HEK293 (cell line): ENCODE results near the gene CNST.

Source experiments
- CTCF ChIA-PET: fragments of 350-600 bp; formaldehyde crosslinking; extraction: SDS; loops from one replicate; lab custom pipeline; 2021; ENCODE audit warnings: antibody characterized with exemption; lab: Yijun Ruan, JAX
- POLR2A ChIA-PET: fragments of 300-600 bp; formaldehyde crosslinking; extraction: SDS; loops from one replicate; lab custom pipeline; 2020; ENCODE audit warnings: antibody characterized with exemption, inconsistent platforms; lab: Yijun Ruan, JAX
- H3K27ac ChIP-seq: fragments of 200-500 bp; sonication (Bioruptor generic); 2 replicates; pipeline ENCODE4 v1.5.1; 2014; ENCODE audit warnings: low read depth, low read length, control low read depth, inconsistent platforms; ENCODE audit errors: extremely low read depth
- H3K36me3 ChIP-seq, 2 experiments: fragments of 200-500 bp in 1 of 2; sonication (Bioruptor generic) in 1 of 2; 1 replicate in 1 of 2; 2 replicates in 1 of 2; pipeline ENCODE4 v1.5.1; 2014 to 2017; ENCODE audit warnings: inconsistent platforms in 2 of 2, low read length in 2 of 2; ENCODE audit not compliant: control insufficient read depth in 2 of 2, insufficient read depth in 1 of 2
- H3K4me1 ChIP-seq: fragments of 200-500 bp; sonication (Bioruptor generic); 2 replicates; pipeline ENCODE4 v1.5.1; 2014; ENCODE audit warnings: mild to moderate bottlenecking, low read length, inconsistent platforms; ENCODE audit not compliant: control insufficient read depth, insufficient read depth
- H3K4me3 ChIP-seq: 2 replicates; pipeline ENCODE4 v1.5.1; 2011; ENCODE audit warnings: low read depth, mild to moderate bottlenecking, control low read depth, low read length, moderate library complexity
- H3K9me3 ChIP-seq: fragments of 200-500 bp; sonication (Bioruptor generic); 2 replicates; pipeline ENCODE4 v1.5.1; 2014; ENCODE audit warnings: low read depth, low read length, inconsistent platforms; ENCODE audit not compliant: control insufficient read depth, insufficient read depth
- MZF1 ChIP-seq: fragments of 450-650 bp; formaldehyde crosslinking; IDR thresholded peaks from 2 replicates; pipeline ENCODE4 v1.5.1; 2017; ENCODE audit warnings: missing biosample characterization, missing genetic modification characterization, borderline replicate concordance
- SALL2 ChIP-seq: fragments of 450-650 bp; formaldehyde crosslinking; IDR thresholded peaks from 2 replicates; pipeline ENCODE4 v1.5.0; 2017; ENCODE audit warnings: missing biosample characterization, mild to moderate bottlenecking, missing genetic modification characterization, borderline replicate concordance
- YY1 ChIP-seq: fragments of 450-650 bp; formaldehyde crosslinking; IDR thresholded peaks from 2 replicates; pipeline ENCODE4 v1.5.1; 2018; ENCODE audit warnings: missing biosample characterization, missing genetic modification characterization
- ZNF114 ChIP-seq: fragments of 450-650 bp; formaldehyde crosslinking; IDR thresholded peaks from 2 replicates; pipeline ENCODE4 v1.5.0; 2017; ENCODE audit warnings: missing biosample characterization, missing genetic modification characterization
- ZNF184 ChIP-seq: fragments of 450-650 bp; IDR thresholded peaks from 2 replicates; pipeline ENCODE4 v1.5.1; 2018; ENCODE audit warnings: missing biosample characterization, mild to moderate bottlenecking, missing genetic modification characterization
- ZNF23 ChIP-seq: fragments of 450-650 bp; formaldehyde crosslinking; IDR thresholded peaks from 2 replicates; pipeline ENCODE4 v1.5.1; 2016; ENCODE audit warnings: missing biosample characterization, missing genetic modification characterization, borderline replicate concordance
- ZNF274 ChIP-seq, 2 experiments: fragments of 200-500 bp in 1 of 2; fragments of 450-650 bp in 1 of 2; sonication (Bioruptor generic) in 1 of 2; formaldehyde crosslinking in 1 of 2; IDR thresholded peaks; 2 replicates each; pipeline versions ENCODE4 v1.5.1 to v1.6.1; 2014 to 2016; ENCODE audit warnings: borderline replicate concordance in 1 of 2, inconsistent platforms in 1 of 2, low read length in 1 of 2, missing biosample characterization in 1 of 2, missing genetic modification characterization in 1 of 2
- ZNF324 ChIP-seq: fragments of 450-650 bp; formaldehyde crosslinking; IDR thresholded peaks from 2 replicates; pipeline ENCODE4 v1.5.1; 2016; ENCODE audit warnings: missing biosample characterization, missing genetic modification characterization
- ZNF423 ChIP-seq: fragments of 450-650 bp; formaldehyde crosslinking; IDR thresholded peaks from 2 replicates; pipeline ENCODE4 v1.5.1; 2016; ENCODE audit warnings: missing biosample characterization, missing genetic modification characterization
- ZNF510 ChIP-seq: fragments of 450-650 bp; formaldehyde crosslinking; IDR thresholded peaks from 2 replicates; pipeline ENCODE4 v1.5.1; 2018; ENCODE audit warnings: mild to moderate bottlenecking, missing genetic modification characterization, missing biosample characterization; ENCODE audit not compliant: insufficient replicate concordance
- ZNF76 ChIP-seq: fragments of 450-650 bp; formaldehyde crosslinking; IDR thresholded peaks from 2 replicates; pipeline ENCODE4; 2016; ENCODE audit warnings: low read depth, missing biosample characterization, missing genetic modification characterization, borderline replicate concordance
- ZNF785 ChIP-seq: fragments of 450-650 bp; formaldehyde crosslinking; IDR thresholded peaks from 2 replicates; pipeline ENCODE4 v1.5.1; 2016; ENCODE audit warnings: missing biosample characterization, missing genetic modification characterization
- ZXDB ChIP-seq: fragments of 450-650 bp; formaldehyde crosslinking; IDR thresholded peaks from 2 replicates; pipeline ENCODE4 v1.5.1; 2016; ENCODE audit warnings: missing biosample characterization, missing genetic modification characterization
- TF ChIP-seq, protein P1 (sequence below): fragments of 450-650 bp; IDR thresholded peaks from 2 replicates; pipeline ENCODE4 v1.5.1; 2018; ENCODE audit warnings: missing biosample characterization, missing genetic modification characterization
- TF ChIP-seq, protein P2 (sequence below): fragments of 450-650 bp; formaldehyde crosslinking; IDR thresholded peaks from 2 replicates; pipeline ENCODE4 v1.5.1; 2017; ENCODE audit warnings: missing biosample characterization, missing genetic modification characterization
- TF ChIP-seq, protein P3 (sequence below): fragments of 450-650 bp; formaldehyde crosslinking; IDR thresholded peaks from 2 replicates; pipeline ENCODE4 v1.5.1; 2017; ENCODE audit warnings: missing biosample characterization, missing genetic modification characterization
- TF ChIP-seq, protein P4 (sequence below): fragments of 450-650 bp; formaldehyde crosslinking; IDR thresholded peaks from 2 replicates; pipeline ENCODE4 v1.5.1; 2016; ENCODE audit warnings: missing biosample characterization, missing genetic modification characterization
- TF ChIP-seq, protein P5 (sequence below): fragments of 450-650 bp; formaldehyde crosslinking; IDR thresholded peaks from 2 replicates; pipeline ENCODE4 v1.5.1; 2016; ENCODE audit warnings: missing biosample characterization, missing genetic modification characterization

The CNST gene

DNA sequence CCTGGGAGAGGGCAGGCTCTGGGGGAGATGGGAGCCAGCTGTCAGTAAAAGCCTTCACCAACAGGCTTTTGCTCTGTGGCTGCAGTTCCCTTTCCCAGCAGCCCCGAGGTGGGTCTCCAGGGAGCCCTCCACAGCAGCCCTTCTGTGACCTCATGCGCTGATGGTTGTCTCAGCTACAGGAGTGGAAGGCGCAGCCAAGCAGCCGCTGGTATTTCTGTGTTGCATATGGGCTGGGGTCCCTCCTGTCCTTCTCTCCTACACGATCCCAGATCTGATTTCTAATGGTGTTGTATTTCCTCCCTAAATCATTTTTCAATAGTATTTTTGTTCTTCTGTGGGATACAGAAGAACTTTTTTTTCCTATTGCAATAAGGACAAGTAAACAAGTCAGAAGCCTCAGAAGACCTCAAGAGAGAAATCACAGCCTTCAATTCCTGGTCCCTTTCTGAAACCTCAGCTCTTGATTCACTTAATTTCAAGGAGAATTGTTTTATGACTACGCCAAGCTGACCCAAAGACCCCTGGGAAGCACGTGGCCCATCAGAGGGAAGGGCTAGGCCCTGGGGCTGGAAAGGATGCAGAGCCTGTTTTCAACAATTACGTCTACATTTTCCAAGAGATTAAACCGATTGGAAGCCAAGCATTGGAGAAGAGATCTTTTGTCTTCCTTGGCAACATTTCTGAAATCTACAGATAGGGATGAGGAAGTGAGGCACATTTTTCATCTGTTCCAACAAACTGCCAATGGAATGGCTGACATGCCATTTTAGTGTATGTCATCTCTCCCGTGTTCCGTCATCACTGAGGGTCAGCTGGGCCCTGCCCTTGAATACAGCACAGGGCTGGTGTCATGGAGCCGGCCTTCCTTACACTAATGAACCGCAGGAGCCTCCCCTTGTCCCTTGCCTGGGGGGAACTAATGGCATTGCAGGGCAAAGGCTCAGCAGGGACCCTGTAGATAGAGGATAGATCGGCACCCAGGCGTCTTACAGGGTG is 115.9 kb downstream of the CNST start:
- POLR2A ChIA-PET, result interaction anchor here (0.6 kb wide), 1 partner anchor 23 kb away, joined by 8 read pairs; no protein-coding TSS in a partner anchor
- Histone ChIP-seq H3K27ac (no peak overlapping the region), H3K36me3 (no peaks in the 10 kb centered on the region), H3K9me3 (no peaks in the 10 kb centered on the region), H3K4me1 (no peaks in the 10 kb centered on the region), H3K4me3 (no peak overlapping the region)
- TF ChIP-seq YY1 (tag by site-specific recombination) (no peak), SALL2 (tag by site-specific recombination) (no peak), ZNF324 (tag by site-specific recombination) (no peak), ZNF785 (tag by site-specific recombination) (no peak), ZNF184 (no peak), ZNF510 (tag by site-specific recombination) (no peak), ZNF76 (tag by site-specific recombination) (no peak), ZNF423 (no peak), ZNF114 (tag by site-specific recombination) (no peak), ZNF274 (IDR thresholded peaks at IDR 0.05; ENCODE audit: low read length) (no peak), ZNF274 (tag by site-specific recombination; IDR thresholded peaks at IDR 0.05; ENCODE audit: borderline replicate concordance) (no peak), ZXDB (no peak), ZNF23 (tag by site-specific recombination) (no peak), MZF1 (no peak)
- TF ChIP-seq, protein P1, sequence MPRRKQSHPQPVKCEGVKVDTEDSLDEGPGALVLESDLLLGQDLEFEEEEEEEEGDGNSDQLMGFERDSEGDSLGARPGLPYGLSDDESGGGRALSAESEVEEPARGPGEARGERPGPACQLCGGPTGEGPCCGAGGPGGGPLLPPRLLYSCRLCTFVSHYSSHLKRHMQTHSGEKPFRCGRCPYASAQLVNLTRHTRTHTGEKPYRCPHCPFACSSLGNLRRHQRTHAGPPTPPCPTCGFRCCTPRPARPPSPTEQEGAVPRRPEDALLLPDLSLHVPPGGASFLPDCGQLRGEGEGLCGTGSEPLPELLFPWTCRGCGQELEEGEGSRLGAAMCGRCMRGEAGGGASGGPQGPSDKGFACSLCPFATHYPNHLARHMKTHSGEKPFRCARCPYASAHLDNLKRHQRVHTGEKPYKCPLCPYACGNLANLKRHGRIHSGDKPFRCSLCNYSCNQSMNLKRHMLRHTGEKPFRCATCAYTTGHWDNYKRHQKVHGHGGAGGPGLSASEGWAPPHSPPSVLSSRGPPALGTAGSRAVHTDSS, result no peak
- TF ChIP-seq, protein P2, sequence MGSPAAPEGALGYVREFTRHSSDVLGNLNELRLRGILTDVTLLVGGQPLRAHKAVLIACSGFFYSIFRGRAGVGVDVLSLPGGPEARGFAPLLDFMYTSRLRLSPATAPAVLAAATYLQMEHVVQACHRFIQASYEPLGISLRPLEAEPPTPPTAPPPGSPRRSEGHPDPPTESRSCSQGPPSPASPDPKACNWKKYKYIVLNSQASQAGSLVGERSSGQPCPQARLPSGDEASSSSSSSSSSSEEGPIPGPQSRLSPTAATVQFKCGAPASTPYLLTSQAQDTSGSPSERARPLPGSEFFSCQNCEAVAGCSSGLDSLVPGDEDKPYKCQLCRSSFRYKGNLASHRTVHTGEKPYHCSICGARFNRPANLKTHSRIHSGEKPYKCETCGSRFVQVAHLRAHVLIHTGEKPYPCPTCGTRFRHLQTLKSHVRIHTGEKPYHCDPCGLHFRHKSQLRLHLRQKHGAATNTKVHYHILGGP (tag by site-specific recombination), result no peak
- TF ChIP-seq, protein P3, sequence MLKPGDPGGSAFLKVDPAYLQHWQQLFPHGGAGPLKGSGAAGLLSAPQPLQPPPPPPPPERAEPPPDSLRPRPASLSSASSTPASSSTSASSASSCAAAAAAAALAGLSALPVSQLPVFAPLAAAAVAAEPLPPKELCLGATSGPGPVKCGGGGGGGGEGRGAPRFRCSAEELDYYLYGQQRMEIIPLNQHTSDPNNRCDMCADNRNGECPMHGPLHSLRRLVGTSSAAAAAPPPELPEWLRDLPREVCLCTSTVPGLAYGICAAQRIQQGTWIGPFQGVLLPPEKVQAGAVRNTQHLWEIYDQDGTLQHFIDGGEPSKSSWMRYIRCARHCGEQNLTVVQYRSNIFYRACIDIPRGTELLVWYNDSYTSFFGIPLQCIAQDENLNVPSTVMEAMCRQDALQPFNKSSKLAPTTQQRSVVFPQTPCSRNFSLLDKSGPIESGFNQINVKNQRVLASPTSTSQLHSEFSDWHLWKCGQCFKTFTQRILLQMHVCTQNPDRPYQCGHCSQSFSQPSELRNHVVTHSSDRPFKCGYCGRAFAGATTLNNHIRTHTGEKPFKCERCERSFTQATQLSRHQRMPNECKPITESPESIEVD (tag by site-specific recombination), result no peak
- TF ChIP-seq, protein P4, sequence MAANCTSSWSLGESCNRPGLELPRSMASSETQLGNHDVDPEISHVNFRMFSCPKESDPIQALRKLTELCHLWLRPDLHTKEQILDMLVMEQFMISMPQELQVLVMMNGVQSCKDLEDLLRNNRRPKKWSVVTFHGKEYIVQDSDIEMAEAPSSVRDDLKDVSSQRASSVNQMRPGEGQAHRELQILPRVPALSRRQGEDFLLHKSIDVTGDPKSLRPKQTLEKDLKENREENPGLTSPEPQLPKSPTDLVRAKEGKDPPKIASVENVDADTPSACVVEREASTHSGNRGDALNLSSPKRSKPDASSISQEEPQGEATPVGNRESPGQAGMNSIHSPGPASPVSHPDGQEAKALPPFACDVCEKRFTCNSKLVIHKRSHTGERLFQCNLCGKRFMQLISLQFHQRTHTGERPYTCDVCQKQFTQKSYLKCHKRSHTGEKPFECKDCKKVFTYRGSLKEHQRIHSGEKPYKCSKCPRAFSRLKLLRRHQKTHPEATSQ (tag by site-specific recombination), result no peak
- TF ChIP-seq, protein P5, sequence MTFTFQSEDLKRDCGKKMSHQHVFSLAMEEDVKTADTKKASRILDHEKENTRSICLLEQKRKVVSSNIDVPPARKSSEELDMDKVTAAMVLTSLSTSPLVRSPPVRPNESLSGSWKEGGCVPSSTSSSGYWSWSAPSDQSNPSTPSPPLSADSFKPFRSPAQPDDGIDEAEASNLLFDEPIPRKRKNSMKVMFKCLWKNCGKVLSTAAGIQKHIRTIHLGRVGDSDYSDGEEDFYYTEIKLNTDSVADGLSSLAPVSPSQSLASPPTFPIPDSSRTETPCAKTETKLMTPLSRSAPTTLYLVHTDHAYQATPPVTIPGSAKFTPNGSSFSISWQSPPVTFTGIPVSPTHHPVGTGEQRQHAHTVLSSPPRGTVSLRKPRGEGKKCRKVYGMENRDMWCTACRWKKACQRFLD (tag by site-specific recombination), result no peak
- CTCF ChIA-PET, result interaction anchor here (0.5 to 2.1 kb wide), 4 partner anchors 8 to 175 kb away, joined by 3 to 5 read pairs (median 3); no protein-coding TSS in a partner anchor
